ENCODE results near the gene ARHGEF7.

Gene ARHGEF7

GRCh38 chr13:111232191-111232590 lies 117.1 kb downstream of the ARHGEF7 start:
- no peak for TF ChIP-seq CTCF (IDR thresholded peaks at IDR 0.05)

GRCh38 chr13:111233080-111233479 lies 118.0 kb downstream of the ARHGEF7 start:
- TF ChIP-seq CTCF (IDR thresholded peaks at IDR 0.05), result no peak

GRCh38 chr13:111239764-111240670 lies 124.9 kb downstream of the ARHGEF7 start:
- no peak for TF ChIP-seq CTCF (IDR thresholded peaks at IDR 0.05)

GRCh38 chr13:111241006-111241755 lies 126.1 kb downstream of the ARHGEF7 start:
- TF ChIP-seq CTCF (IDR thresholded peaks at IDR 0.05), result no peak

GRCh38 chr13:111241862-111242261 lies 126.8 kb downstream of the ARHGEF7 start:
- no peak for TF ChIP-seq CTCF (IDR thresholded peaks at IDR 0.05)

- TF ChIP-seq CTCF (IDR thresholded peaks at IDR 0.05), result no peak
These were observed 127.5 kb downstream of the ARHGEF7 start for GRCh38 chr13:111242585-111242984.

GRCh38 chr13:111243981-111244380 lies 128.9 kb downstream of the ARHGEF7 start:
- no peak for TF ChIP-seq CTCF (IDR thresholded peaks at IDR 0.05)
